ENCODE measurements around the gene CST4.
A peak's percentile ranks its signal among the peaks of the same experiment; 100 is the strongest.
"Not testable (repeated sequence)": the region's sequence is repeated elsewhere in the genome, so short reads cannot be mapped to it uniquely, and the experiment has no call there.

The CST4 gene

DNA sequence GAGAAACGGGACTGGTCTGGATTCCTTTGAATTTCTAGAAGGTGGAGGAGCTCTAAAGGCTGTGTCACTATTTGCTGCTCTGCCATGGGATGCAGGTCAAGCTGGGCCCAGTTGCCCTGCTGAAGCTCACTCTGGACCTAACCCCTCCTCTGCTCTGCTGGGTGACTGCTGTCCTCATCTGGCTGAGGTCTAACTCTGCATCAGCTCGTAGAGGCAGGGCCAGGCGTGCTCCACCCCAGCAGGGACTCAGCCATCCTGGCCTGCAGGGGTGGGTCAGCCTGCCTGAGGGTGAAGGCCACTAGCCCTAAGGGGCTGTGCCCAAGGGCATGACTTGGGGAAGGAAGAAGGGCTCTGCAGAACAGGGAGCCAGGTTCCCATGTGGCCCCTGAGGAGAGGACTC is 852 bp downstream of the CST4 start:
- no peak for DNase-seq (ENCODE audit: low read depth in 2 of 2)

DNA sequence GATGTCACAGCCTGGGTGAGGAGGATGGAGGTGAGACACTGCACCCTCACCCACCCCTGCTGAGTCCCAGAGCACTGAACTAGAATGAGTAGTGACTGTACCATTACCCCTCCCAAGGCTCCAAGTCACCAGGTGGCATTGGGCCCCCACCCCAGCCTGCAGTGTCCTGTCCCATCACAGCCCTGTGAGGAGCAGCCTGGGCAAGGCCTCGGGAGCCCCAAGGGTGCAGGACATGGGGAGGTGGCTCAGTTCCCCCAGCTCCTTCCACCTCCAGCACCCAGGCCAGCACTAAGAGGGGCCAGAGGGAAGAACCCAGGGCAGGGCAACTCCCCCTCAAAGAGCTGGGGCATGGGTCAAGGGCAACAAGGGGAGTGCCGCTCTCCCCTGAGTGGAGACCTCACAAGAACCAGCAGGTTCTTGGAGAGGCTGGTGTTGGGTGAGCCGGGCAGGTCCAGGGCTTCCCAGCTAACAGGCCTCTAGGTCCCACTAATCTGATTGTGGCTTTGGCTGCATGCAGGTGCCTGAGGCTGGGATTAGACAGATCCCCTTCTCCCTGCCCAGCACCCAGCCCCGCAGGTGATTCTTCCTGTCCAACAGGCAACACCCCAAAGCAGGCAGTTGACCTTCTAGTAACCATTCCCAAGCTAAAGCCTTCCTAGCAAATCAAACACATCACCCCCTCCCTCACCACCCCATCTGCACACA is 2.6 kb downstream of the CST4 start:
- no peak for DNase-seq (ENCODE audit: low read depth in 2 of 2)

GRCh38 chr20:23685529-23685896 is 3.3 kb downstream of the CST4 start:
- DNase-seq (ENCODE audit: low read depth in 2 of 2): not testable (repeated sequence)

GRCh38 chr20:23684261-23684660 is 4.6 kb downstream of the CST4 start:
- DNase-seq (ENCODE audit: low read depth in 2 of 2): no peak

- DNase-seq (ENCODE audit: low read depth in 2 of 2): no peak
These were observed 5.0 kb downstream of the CST4 start for GRCh38 chr20:23683807-23684206.

GRCh38 chr20:23683281-23683680 is 5.6 kb downstream of the CST4 start:
- no peak for DNase-seq (ENCODE audit: low read depth in 2 of 2)

GRCh38 chr20:23680146-23680545 is 8.7 kb downstream of the CST4 start:
- DNase-seq (ENCODE audit: low read depth in 2 of 2): no peak

- no peak for DNase-seq (ENCODE audit: low read depth in 2 of 2)
These were observed 9.4 kb downstream of the CST4 start for GRCh38 chr20:23679133-23680092.

GRCh38 chr20:23673209-23673608 is 15.6 kb downstream of the CST4 start:
- no peak for DNase-seq (ENCODE audit: low read depth in 2 of 2)

DNA sequence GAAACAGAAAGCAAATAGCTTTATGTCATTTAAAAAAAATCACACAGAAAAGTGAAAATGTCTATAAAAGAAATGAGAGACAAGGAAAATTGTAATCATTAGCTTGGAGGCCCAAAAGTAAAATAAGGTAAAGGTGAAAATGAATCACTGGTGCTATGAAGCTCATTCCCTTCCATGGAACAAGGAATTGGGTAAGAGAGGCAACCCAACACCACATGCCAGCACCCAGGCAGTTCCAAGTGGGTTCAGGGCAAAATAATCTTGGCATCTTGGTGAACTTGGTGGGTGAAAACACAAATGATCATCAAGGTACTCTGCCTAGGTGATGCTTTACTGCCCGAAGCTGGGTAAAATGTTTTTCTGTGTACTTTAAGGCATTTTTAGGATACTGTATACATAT is 16.7 kb downstream of the CST4 start:
- no peak for DNase-seq (ENCODE audit: low read depth in 2 of 2)

GRCh38 chr20:23671479-23671878 is 17.4 kb downstream of the CST4 start:
- no peak for DNase-seq (ENCODE audit: low read depth in 2 of 2)

- no peak for DNase-seq (ENCODE audit: low read depth in 2 of 2)
These were observed 18.5 kb downstream of the CST4 start for GRCh38 chr20:23670361-23670760.

DNA sequence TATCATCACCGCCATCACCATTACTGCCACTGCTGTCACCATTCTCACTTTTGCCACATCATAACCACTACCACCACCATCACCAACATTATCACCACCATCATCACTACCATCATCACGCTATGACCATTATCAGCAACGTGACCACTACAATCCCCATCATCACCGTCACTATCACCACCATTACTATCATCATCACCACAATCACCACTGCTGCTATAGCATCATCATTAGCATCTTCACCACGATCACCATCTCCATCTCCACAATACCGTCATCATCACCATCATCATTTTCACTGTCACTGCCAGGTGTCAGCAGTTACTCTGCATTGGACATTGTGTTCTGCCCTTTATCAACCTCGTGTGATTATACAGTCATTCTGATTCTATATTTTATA is 19.0 kb downstream of the CST4 start:
- DNase-seq (ENCODE audit: low read depth in 2 of 2): no peak

DNA sequence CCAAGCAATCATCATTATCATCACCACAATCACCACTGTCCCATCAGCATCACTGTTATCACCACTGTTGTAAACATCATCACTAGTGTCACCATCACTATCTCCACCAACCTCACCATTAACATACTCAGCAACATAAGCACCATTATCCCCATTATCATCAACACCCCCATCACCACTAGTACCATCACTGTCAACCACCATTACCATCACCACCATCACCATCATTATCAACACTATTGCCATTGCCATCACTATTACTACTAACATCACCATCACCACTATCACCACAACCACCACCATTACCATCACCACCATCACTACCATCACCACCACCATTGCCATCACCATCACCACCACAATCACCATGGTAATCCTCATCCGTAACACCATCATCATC is 19.5 kb downstream of the CST4 start:
- no peak for DNase-seq (ENCODE audit: low read depth in 2 of 2)

GRCh38 chr20:23668477-23668951 is 20.3 kb downstream of the CST4 start:
- peak in 1 of 2 donors; percentile 0 for DNase-seq (ENCODE audit: low read depth in 2 of 2)

GRCh38 chr20:23667666-23668065 is 21.2 kb downstream of the CST4 start:
- no peak for DNase-seq (ENCODE audit: low read depth in 2 of 2)

DNA sequence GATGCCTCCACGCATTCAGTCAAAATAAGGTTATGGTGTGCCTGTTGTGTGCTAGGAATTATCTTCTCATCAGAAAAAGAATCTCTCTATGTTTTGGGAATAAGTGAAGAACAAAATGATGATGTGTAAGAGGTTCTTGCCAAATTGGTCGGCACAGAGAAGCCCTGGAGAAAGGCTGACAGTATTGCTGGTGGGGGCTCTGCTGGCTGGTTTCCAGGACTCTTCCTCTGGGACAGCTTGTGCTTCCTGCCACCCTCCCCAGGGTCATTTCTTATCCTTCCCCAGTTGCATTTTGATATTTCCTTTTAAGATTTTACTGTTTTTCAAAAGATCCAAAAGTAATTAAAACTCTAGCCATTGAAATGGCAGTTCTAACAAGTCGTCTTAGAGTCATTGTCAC is 22.1 kb downstream of the CST4 start:
- DNase-seq (ENCODE audit: low read depth in 2 of 2): no peak

DNA sequence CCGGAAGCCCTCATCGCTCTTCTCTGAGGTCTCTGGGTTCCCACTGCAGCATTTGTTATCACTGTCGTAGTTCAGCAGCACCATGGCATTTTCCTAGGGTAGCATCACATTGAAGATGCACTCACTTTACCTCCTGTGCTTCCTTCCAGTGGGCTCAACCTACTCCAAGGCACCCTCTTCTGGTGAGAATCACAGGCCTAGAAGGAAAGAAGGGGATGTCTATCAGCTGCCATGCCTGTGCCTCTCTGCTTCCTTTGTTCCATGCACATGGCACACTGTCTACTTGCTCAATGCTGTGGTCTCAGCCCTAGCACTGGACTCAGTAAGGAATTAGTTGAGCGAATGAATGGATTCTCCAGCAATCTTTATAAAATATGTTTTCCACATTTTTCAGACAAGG is 22.6 kb downstream of the CST4 start:
- DNase-seq (ENCODE audit: low read depth in 2 of 2): no peak

GRCh38 chr20:23664954-23665353 is 23.9 kb downstream of the CST4 start:
- DNase-seq (ENCODE audit: low read depth in 2 of 2): no peak

DNA sequence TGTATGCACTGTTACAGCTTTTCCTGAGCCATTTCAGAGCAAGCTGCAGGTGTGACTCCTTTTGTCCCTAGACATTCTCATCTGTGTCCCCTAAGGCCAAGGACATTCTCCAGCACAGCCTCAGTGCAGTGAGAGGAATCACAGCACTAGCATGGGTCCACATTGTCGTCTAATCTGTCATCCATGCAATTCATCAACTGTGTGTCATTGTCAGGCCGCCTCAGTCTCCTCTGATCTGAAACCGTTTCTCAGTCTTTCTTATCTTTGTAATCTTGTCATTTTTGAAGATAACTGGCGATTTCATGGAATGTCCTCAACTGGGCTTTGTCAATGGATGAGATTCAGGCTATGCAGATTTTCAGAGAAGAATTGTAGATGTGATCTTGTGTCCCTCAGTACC is 24.8 kb downstream of the CST4 start:
- DNase-seq (ENCODE audit: low read depth in 2 of 2): not testable (repeated sequence)

DNA sequence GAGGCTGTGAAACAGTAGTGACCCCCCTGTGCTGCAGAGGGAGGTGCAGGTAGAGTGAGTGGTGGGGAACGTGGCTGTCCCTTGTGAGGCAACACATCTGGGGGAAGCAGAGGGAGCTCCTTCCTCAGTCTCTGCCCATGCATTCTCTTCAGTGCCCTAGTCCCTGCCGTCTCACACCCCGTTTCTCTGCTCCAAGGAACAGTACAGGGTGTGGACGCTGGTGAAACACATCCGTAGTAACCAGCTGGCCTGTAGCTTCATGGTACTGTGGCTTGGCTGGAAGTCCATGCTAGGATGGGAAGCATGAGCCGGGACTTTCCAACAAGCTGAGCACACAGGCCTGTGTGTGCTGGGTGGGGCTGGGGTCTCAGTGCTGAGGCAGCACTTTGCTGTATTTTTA is 25.7 kb downstream of the CST4 start:
- no peak for DNase-seq (ENCODE audit: low read depth in 2 of 2)

DNA sequence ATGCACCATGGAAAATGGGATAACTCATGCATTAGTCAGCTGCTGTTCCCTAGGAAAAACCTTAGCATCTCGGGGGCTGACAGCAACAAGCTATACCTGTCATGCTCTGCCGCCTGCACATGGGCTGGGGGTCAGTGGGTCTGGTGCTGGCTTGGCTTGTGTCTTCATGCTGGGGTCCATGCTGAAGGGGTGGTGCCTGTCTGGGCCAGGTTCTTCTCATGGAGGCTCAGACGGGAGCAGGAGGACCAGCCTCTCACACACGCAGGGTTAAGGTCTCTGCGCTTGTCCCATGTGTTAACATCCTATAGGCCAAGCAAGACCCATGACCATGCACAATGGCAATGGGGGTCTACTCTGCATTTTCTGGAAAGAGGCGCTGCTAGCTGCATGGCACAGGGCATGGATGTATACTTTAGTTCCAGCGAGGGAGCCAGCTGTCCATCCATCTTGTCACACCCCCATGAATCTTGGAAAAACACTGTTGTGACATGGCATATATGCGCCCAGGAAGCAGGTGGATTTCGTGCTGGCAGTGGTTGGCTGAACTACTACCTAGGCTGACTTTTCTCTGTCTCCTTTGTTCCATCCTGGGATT is 26.5 kb downstream of the CST4 start:
- DNase-seq (ENCODE audit: low read depth in 2 of 2): no peak

DNA sequence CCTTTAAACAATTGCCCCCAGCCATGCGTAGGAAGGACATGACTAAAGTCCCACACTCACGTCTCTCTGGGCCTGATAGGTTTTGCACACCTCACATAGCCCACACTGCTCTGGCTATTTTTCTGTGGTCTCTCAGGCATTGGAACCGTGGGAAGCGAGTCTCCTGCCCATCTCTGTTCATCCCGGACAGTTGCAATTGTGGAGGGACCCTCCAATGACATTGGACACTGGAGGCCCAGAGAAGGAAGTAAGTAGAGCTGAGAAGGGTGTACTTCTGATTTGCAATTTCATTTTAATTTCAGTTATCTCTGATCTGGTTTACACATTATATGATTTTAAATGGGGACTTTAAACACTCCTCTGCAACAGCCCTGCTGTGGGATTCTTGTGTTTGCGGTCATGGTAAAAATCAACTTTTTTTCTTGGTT is 27.8 kb downstream of the CST4 start:
- DNase-seq (ENCODE audit: low read depth in 2 of 2): no peak

All from stimulated activated CD8-positive, alpha-beta memory T cell treated with anti-CD3 and anti-CD28 coated beads, Interleukin-2, amount 100 ng/mL, for 1 hour (primary cell).